ENCODE data around the gene INO80.
A peak's percentile ranks its signal among the peaks of the same experiment; 100 is the strongest.
"Not testable (repeated sequence)": the region's sequence is repeated elsewhere in the genome, so short reads cannot be mapped to it uniquely, and the experiment has no call there.

The INO80 gene

GRCh38 chr15:40960925-40961324 lies 155.2 kb downstream of the INO80 start:
- DNase-seq, result no peak

GRCh38 chr15:40960151-40960885 lies 155.8 kb downstream of the INO80 start:
- DNase-seq, result no peak

GRCh38 chr15:40959331-40960141 lies 156.5 kb downstream of the INO80 start:
- no peak for DNase-seq

- DNase-seq, result no peak
These were observed 157.4 kb downstream of the INO80 start for GRCh38 chr15:40958723-40959122.

- DNase-seq, result no peak
These were observed 157.9 kb downstream of the INO80 start for GRCh38 chr15:40958146-40958545.

GRCh38 chr15:40957581-40958051 lies 158.5 kb downstream of the INO80 start:
- no peak for DNase-seq

GRCh38 chr15:40957041-40957555 lies 159.0 kb downstream of the INO80 start:
- DNase-seq, result no peak

GRCh38 chr15:40956541-40956982 lies 159.5 kb downstream of the INO80 start:
- no peak for DNase-seq

- DNase-seq, result no peak
These were observed 160.0 kb downstream of the INO80 start for GRCh38 chr15:40955930-40956540.

- no peak for DNase-seq
These were observed 160.8 kb downstream of the INO80 start for GRCh38 chr15:40955141-40955903.

- not testable (repeated sequence) for DNase-seq
These were observed 161.8 kb downstream of the INO80 start for GRCh38 chr15:40954158-40954848.

- no peak for DNase-seq
These were observed 162.4 kb downstream of the INO80 start for GRCh38 chr15:40953713-40954074.

GRCh38 chr15:40952901-40953712 lies 163.0 kb downstream of the INO80 start, which contains the start of gene CHAC1:
CHAC1 (plus strand) TSS chr15:40953471; CDS start chr15:40953584, 113 bp downstream.
- DNase-seq, result peak; percentile 98

- no peak for DNase-seq
These were observed 163.7 kb downstream of the INO80 start for GRCh38 chr15:40952301-40952900.

GRCh38 chr15:40951764-40952163 lies 164.3 kb downstream of the INO80 start:
- no peak for DNase-seq

GRCh38 chr15:40949756-40950207 lies 166.3 kb downstream of the INO80 start:
- no peak for DNase-seq

- no peak for DNase-seq
These were observed 167.2 kb downstream of the INO80 start for GRCh38 chr15:40948706-40949473.

GRCh38 chr15:40944510-40945296 lies 171.4 kb downstream of the INO80 start:
- no peak for DNase-seq
